Uterus (tissue), 2 donors: ENCODE data around the gene TAS2R42.

ENCODE experiments used
- POLR2A ChIP-seq, 2 donors: fragments of 450-650 bp; IDR thresholded peaks; one replicate each; pipeline ENCODE4 v1.6.1; 2016; ENCODE audit warnings: antibody characterized with exemption in 2 of 2, mild to moderate bottlenecking in 1 of 2, moderate library complexity in 1 of 2
- TF ChIP-seq, protein P1 (sequence below), 4 experiments: fragments of 200-600 bp in 2 of 4; fragments of 450-650 bp in 2 of 4; sonication (generic) in 2 of 4; IDR thresholded peaks; one replicate each; pipeline ENCODE4 v1.5.1; 2016 to 2019; ENCODE audit warnings: antibody characterized with exemption in 4 of 4, mild to moderate bottlenecking in 2 of 4, moderate library complexity in 1 of 4

DNA sequence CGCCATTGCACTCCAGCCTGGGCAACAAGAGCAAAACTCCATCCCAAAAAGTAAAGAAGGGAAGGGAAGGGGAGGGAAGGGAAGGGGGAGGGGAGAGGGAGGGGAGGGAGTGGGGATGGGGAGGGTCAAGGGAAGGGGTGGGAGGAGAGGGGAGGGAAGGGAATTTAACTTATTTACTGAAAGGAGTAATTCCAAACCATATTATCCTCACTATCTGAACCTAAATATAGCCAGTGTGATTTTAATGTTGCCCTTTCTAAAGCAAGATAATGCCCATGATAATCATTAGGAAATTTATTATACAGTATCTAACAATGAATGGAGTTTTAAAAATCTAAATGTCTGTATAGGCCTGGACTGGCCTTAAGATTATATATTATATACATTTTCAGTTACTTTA, 8.5 kb downstream of the TAS2R42 start:
- TF ChIP-seq, protein P1, sequence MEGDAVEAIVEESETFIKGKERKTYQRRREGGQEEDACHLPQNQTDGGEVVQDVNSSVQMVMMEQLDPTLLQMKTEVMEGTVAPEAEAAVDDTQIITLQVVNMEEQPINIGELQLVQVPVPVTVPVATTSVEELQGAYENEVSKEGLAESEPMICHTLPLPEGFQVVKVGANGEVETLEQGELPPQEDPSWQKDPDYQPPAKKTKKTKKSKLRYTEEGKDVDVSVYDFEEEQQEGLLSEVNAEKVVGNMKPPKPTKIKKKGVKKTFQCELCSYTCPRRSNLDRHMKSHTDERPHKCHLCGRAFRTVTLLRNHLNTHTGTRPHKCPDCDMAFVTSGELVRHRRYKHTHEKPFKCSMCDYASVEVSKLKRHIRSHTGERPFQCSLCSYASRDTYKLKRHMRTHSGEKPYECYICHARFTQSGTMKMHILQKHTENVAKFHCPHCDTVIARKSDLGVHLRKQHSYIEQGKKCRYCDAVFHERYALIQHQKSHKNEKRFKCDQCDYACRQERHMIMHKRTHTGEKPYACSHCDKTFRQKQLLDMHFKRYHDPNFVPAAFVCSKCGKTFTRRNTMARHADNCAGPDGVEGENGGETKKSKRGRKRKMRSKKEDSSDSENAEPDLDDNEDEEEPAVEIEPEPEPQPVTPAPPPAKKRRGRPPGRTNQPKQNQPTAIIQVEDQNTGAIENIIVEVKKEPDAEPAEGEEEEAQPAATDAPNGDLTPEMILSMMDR (IDR thresholded peaks at IDR 0.05): no peak
- TF ChIP-seq POLR2A (IDR thresholded peaks at IDR 0.05): no peak
